Measurements from ENCODE around the gene TP63.

- TF ChIP-seq, protein P1, sequence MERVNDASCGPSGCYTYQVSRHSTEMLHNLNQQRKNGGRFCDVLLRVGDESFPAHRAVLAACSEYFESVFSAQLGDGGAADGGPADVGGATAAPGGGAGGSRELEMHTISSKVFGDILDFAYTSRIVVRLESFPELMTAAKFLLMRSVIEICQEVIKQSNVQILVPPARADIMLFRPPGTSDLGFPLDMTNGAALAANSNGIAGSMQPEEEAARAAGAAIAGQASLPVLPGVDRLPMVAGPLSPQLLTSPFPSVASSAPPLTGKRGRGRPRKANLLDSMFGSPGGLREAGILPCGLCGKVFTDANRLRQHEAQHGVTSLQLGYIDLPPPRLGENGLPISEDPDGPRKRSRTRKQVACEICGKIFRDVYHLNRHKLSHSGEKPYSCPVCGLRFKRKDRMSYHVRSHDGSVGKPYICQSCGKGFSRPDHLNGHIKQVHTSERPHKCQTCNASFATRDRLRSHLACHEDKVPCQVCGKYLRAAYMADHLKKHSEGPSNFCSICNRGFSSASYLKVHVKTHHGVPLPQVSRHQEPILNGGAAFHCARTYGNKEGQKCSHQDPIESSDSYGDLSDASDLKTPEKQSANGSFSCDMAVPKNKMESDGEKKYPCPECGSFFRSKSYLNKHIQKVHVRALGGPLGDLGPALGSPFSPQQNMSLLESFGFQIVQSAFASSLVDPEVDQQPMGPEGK (CRISPR knock-in tag; IDR thresholded peaks at IDR 0.05; ENCODE audit: borderline replicate concordance) = no peak
- no peak for TF ChIP-seq RARB (CRISPR knock-in tag; IDR thresholded peaks at IDR 0.05)
- TF ChIP-seq TCF4 (CRISPR knock-in tag; IDR thresholded peaks at IDR 0.05; ENCODE audit: borderline replicate concordance) = no peak
- TF ChIP-seq CSRNP3 (CRISPR knock-in tag; IDR thresholded peaks at IDR 0.05) = no peak
- no peak for TF ChIP-seq CREB5 (CRISPR knock-in tag; IDR thresholded peaks at IDR 0.05; ENCODE audit: low read depth)
- no peak for TF ChIP-seq ZFP3 (CRISPR knock-in tag; IDR thresholded peaks at IDR 0.05)
- no peak for TF ChIP-seq ISL1 (CRISPR knock-in tag; IDR thresholded peaks at IDR 0.05)
Measured at GRCh38 chr3:189587664-189588040, 43.5 kb upstream of the TP63 start.

All from SK-N-SH treated with all-trans-retinoic acid at 6 μM for 48 hours (cell line).